BE2C (cell line): ENCODE data around the gene NR3C2.

Experiments used
- DNase-seq: peaks from one replicate; pipeline ENCODE4 v3.0.0-alpha.2; 2020
- H3K27me3 ChIP-seq: fragments of 250-450 bp; sonication (Bioruptor Pico); 2 replicates; pipeline ENCODE4 v1.5.1; 2020; ENCODE audit warnings: mild to moderate bottlenecking
- H3K36me3 ChIP-seq: fragments of 250-450 bp; sonication (Bioruptor Pico); 2 replicates; pipeline ENCODE4 v1.5.1; 2020; ENCODE audit warnings: mild to moderate bottlenecking
- H3K4me1 ChIP-seq: fragments of 250-450 bp; sonication (Bioruptor Pico); 2 replicates; pipeline ENCODE4 v1.5.1; 2020
- H3K4me3 ChIP-seq: 2 replicates; pipeline ENCODE4 v1.5.1; 2011; ENCODE audit warnings: low read depth, low read length
- H3K9me3 ChIP-seq: fragments of 250-450 bp; sonication (Bioruptor Pico); 2 replicates; pipeline ENCODE4 v1.5.1; 2020
- TF ChIP-seq, protein P1 (sequence below): IDR thresholded peaks from 2 replicates; pipeline ENCODE4 v1.5.1; 2012; ENCODE audit warnings: mild to moderate bottlenecking, low read depth, low read length

NR3C2 gene

DNA sequence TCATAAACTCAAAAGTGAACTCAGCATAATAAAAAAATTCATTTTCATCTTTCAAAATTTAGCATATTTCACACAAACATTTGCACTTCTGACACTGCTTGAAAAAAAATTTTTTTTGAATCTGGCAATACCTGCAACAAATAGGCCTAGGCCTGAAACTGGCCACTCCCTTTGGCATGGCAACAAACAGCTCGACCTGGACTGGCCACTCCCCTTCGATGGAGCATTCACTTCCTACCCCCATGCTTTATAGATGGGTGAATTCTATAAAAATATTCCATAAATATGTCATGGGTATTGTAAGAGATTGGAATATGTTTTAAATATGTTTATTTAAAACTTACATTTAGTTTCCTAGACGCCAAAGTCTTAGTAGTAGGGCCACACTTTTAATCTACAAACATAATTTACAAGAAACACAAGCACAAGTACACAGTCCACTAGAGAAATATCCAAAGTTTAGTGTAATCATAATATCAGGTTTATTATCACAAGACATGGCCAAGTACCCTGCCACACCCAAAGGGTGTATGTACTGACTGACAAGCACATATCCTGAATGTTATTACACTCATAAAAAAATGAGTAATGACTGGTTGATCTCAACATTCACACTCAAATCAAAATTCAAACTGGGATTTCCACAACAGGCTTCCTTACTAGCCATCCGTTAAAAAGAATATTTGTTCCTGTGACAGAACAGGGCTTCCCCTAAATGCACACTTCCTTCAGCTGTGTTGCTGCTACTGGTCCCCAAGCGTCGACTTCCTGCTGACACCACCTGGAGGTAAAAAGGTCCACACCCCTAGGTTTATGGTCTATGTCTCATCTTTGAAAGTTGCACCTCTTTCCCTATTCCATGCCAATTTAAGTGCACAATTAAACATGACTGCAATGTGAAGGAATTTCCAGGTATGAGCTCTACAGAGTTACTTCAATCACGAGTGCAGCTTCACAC lies 271.5 kb downstream of the NR3C2 start:
- H3K4me1 ChIP-seq: no peaks in the 10 kb centered on the region
- no peaks in the 10 kb centered on the region for H3K36me3 ChIP-seq
- TF ChIP-seq, protein P1, sequence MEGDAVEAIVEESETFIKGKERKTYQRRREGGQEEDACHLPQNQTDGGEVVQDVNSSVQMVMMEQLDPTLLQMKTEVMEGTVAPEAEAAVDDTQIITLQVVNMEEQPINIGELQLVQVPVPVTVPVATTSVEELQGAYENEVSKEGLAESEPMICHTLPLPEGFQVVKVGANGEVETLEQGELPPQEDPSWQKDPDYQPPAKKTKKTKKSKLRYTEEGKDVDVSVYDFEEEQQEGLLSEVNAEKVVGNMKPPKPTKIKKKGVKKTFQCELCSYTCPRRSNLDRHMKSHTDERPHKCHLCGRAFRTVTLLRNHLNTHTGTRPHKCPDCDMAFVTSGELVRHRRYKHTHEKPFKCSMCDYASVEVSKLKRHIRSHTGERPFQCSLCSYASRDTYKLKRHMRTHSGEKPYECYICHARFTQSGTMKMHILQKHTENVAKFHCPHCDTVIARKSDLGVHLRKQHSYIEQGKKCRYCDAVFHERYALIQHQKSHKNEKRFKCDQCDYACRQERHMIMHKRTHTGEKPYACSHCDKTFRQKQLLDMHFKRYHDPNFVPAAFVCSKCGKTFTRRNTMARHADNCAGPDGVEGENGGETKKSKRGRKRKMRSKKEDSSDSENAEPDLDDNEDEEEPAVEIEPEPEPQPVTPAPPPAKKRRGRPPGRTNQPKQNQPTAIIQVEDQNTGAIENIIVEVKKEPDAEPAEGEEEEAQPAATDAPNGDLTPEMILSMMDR: no peak
- no peaks in the 10 kb centered on the region for H3K9me3 ChIP-seq
- no peak overlapping the region for H3K4me3 ChIP-seq
- DNase-seq: no peak
- no peaks in the 10 kb centered on the region for H3K27me3 ChIP-seq

DNA sequence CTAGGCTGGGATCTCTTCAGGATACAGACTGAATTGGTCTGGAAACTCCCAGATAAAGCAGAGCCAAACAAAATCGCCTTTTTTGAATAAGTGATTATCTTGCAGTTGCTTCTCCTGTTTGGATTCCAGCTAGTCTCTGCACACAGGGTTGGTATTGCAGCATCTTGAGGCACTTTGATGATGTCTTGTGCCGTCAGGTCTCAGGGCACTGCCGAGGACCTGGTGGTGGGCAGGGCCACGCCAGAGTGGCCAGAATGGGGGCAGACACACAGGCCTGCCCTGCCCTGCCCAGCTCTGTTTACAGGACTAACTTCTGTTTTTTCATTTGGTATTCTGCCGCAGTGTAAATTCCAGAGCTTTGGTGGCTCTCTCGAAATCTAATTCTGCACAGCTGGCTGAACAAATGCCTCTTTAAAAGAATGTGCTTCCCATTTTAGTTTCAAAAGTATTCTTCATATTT lies 276.1 kb downstream of the NR3C2 start:
- Histone ChIP-seq H3K4me3 (no peak overlapping the region), H3K4me1 (no peaks in the 10 kb centered on the region), H3K9me3 (no peaks in the 10 kb centered on the region), H3K36me3 (no peaks in the 10 kb centered on the region), H3K27me3 (no peaks in the 10 kb centered on the region)
- no peak for DNase-seq
- TF ChIP-seq, protein P1: no peak

DNA sequence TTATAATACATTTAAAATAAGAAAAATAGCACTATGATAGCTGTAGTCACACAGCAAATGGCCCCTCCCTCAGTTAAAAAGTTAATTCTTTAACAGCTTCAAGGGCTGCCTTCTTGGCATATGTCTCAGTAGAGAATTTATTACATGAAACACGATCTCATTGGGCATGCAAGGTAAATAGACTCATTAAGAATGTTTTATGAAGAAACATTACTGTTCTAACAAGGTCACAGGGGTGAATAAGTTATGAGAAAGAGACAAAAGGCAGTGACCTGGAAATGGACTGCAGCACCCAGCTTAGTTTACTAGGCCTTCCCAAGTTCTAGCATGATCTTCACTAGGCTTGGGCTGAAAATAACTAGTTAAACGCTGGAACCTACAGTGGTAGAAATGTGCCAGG lies 277.7 kb downstream of the NR3C2 start:
- H3K4me3 ChIP-seq: no peak overlapping the region
- no peak for DNase-seq
- no peaks in the 10 kb centered on the region for H3K9me3 ChIP-seq
- H3K4me1 ChIP-seq: no peaks in the 10 kb centered on the region
- TF ChIP-seq, protein P1: no peak
- no peaks in the 10 kb centered on the region for H3K36me3 ChIP-seq
- H3K27me3 ChIP-seq: no peaks in the 10 kb centered on the region

DNA sequence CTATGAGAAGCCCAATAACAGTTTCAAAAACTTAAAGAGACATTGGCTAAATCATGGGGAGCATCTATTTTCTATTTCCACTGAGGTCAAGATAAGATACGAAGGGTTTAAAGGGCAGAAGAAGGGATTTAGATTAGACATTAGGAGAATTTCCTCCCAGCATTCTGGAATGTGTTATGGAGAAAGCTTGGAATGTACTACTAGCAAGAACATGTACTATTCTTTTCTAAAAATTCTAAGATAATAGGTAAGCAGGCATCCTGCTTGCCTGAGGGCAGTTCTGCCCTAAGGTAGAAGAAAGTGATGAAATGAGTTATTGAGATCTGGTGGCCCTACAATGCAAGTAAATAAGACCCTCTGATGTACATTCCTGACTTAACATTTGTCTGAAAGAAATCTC lies 279.2 kb downstream of the NR3C2 start:
- H3K4me3 ChIP-seq: no peak overlapping the region
- no peaks in the 10 kb centered on the region for H3K9me3 ChIP-seq
- DNase-seq: no peak
- TF ChIP-seq, protein P1: no peak
- H3K4me1 ChIP-seq: no peaks in the 10 kb centered on the region
- no peaks in the 10 kb centered on the region for H3K27me3 ChIP-seq
- no peaks in the 10 kb centered on the region for H3K36me3 ChIP-seq

DNA sequence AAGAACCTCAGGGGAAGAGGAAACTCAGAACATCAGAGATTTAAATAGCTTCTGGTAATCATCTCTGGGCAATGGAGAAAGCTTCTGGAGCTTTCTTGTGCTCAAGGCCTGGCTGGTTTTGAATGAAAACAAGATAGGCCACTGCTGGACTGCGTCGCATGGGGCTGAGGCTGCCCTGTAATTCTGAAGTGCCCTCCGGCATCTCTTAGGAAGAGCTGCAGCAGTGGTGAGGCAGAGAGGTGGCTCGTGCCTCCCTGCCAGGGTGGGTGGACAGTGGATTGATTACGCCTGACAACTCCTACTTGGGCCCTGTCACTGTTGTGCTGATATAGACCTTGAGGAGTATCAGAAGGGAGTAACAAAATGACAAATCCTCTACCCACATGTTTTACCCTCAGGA lies 279.7 kb downstream of the NR3C2 start:
- TF ChIP-seq, protein P1: no peak
- no peaks in the 10 kb centered on the region for H3K9me3 ChIP-seq
- no peak overlapping the region for H3K4me3 ChIP-seq
- H3K36me3 ChIP-seq: no peaks in the 10 kb centered on the region
- no peak for DNase-seq
- H3K4me1 ChIP-seq: no peaks in the 10 kb centered on the region
- H3K27me3 ChIP-seq: no peaks in the 10 kb centered on the region

DNA sequence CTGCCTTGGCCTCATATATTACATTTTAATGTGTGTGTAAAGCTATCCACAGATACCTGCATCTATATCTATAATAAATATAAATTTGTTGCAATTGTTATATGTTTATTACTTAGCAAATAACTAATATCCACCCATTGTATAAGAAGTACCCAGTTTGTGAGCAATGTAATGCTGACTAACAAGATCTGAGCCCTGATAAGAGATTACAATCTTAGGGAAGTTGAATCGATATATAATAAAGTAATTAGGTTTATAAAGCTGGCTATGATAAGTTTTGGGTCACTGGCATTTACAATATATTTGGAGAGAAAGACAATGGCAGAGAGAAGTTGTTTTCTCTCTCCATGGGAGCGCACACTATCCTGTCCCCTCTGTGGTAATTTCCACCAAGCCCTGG lies 280.6 kb downstream of the NR3C2 start:
- no peaks in the 10 kb centered on the region for H3K4me1 ChIP-seq
- H3K27me3 ChIP-seq: no peaks in the 10 kb centered on the region
- H3K4me3 ChIP-seq: no peak overlapping the region
- DNase-seq: no peak
- TF ChIP-seq, protein P1: no peak
- no peaks in the 10 kb centered on the region for H3K36me3 ChIP-seq
- no peaks in the 10 kb centered on the region for H3K9me3 ChIP-seq
